ENCODE data around the gene AP4M1. TPM values are rescaled to one million over a fixed set of nuclear protein-coding genes. Genes with fewer than 3 reads are reported as not detected.

The AP4M1 gene
- total and polyA plus RNA-seq, 9 of the 15 experiments (the other 6 are each of a cell fraction or from before 2014, with no cell fraction given): 1.3 to 30.9 (median 14.1) TPM

GRCh38 chr7:100100420-100101015 is 925 bp upstream of the AP4M1 start (continued):
- TF ChIP-seq SMARCC2 (IDR thresholded peaks at IDR 0.05; ENCODE audit: low read depth) (no peak), SAP30 (IDR thresholded peaks at IDR 0.05; ENCODE audit: borderline replicate concordance, insufficient read depth, low read depth, low read length, poor library complexity, severe bottlenecking) (peak; percentile 98), ZNF280A (IDR thresholded peaks at IDR 0.05; ENCODE audit: low read depth, partially characterized antibody) (no peak), ZNF282 (CRISPR knock-in tag; IDR thresholded peaks at IDR 0.05) (no peak), USF1 (CRISPR knock-in tag; IDR thresholded peaks at IDR 0.05) (no peak), ETV5 (CRISPR knock-in tag; IDR thresholded peaks at IDR 0.05; ENCODE audit: low read depth) (peak; percentile 96), ZNF134 (CRISPR knock-in tag; conservative IDR thresholded peaks at IDR 0.05) (no peak), BDP1 (IDR thresholded peaks at IDR 0.05; ENCODE audit: insufficient read depth, insufficient read length) (no peak), HMGXB4 (CRISPR knock-in tag; IDR thresholded peaks at IDR 0.05) (peak; percentile 44; the same call in 1 of the 2 replicates), ZKSCAN1 (IDR thresholded peaks at IDR 0.05; ENCODE audit: low read depth, low read length) (peak; percentile 71), RNF2 (IDR thresholded peaks at IDR 0.05) (no peak; the same call in 1 of the 2 replicates), SPI1 (IDR thresholded peaks at IDR 0.05; ENCODE audit: borderline replicate concordance, low read depth, low read length) (peak; percentile 91)
- TF ChIP-seq, protein P1, sequence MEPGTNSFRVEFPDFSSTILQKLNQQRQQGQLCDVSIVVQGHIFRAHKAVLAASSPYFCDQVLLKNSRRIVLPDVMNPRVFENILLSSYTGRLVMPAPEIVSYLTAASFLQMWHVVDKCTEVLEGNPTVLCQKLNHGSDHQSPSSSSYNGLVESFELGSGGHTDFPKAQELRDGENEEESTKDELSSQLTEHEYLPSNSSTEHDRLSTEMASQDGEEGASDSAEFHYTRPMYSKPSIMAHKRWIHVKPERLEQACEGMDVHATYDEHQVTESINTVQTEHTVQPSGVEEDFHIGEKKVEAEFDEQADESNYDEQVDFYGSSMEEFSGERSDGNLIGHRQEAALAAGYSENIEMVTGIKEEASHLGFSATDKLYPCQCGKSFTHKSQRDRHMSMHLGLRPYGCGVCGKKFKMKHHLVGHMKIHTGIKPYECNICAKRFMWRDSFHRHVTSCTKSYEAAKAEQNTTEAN (CRISPR knock-in tag; IDR thresholded peaks at IDR 0.05): no peak
- TF ChIP-seq, protein P2, sequence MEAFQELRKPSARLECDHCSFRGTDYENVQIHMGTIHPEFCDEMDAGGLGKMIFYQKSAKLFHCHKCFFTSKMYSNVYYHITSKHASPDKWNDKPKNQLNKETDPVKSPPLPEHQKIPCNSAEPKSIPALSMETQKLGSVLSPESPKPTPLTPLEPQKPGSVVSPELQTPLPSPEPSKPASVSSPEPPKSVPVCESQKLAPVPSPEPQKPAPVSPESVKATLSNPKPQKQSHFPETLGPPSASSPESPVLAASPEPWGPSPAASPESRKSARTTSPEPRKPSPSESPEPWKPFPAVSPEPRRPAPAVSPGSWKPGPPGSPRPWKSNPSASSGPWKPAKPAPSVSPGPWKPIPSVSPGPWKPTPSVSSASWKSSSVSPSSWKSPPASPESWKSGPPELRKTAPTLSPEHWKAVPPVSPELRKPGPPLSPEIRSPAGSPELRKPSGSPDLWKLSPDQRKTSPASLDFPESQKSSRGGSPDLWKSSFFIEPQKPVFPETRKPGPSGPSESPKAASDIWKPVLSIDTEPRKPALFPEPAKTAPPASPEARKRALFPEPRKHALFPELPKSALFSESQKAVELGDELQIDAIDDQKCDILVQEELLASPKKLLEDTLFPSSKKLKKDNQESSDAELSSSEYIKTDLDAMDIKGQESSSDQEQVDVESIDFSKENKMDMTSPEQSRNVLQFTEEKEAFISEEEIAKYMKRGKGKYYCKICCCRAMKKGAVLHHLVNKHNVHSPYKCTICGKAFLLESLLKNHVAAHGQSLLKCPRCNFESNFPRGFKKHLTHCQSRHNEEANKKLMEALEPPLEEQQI (IDR thresholded peaks at IDR 0.05): no peak
- TF ChIP-seq, protein P3, sequence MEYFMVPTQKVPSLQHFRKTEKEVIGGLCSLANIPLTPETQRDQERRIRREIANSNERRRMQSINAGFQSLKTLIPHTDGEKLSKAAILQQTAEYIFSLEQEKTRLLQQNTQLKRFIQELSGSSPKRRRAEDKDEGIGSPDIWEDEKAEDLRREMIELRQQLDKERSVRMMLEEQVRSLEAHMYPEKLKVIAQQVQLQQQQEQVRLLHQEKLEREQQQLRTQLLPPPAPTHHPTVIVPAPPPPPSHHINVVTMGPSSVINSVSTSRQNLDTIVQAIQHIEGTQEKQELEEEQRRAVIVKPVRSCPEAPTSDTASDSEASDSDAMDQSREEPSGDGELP (CRISPR knock-in tag; IDR thresholded peaks at IDR 0.05; ENCODE audit: borderline replicate concordance): 0 out of 2 replicates have a peak, but pooled peaks have one; percentile 33
- TF ChIP-seq, protein P4, sequence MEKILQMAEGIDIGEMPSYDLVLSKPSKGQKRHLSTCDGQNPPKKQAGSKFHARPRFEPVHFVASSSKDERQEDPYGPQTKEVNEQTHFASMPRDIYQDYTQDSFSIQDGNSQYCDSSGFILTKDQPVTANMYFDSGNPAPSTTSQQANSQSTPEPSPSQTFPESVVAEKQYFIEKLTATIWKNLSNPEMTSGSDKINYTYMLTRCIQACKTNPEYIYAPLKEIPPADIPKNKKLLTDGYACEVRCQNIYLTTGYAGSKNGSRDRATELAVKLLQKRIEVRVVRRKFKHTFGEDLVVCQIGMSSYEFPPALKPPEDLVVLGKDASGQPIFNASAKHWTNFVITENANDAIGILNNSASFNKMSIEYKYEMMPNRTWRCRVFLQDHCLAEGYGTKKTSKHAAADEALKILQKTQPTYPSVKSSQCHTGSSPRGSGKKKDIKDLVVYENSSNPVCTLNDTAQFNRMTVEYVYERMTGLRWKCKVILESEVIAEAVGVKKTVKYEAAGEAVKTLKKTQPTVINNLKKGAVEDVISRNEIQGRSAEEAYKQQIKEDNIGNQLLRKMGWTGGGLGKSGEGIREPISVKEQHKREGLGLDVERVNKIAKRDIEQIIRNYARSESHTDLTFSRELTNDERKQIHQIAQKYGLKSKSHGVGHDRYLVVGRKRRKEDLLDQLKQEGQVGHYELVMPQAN (IDR thresholded peaks at IDR 0.05; ENCODE audit: borderline replicate concordance): peak; percentile 100

All from K562 (cell line).